ENCODE data around the gene VIM. TPM values are rescaled to one million over a fixed set of nuclear protein-coding genes. Genes with fewer than 3 reads are reported as not detected.
A peak's percentile ranks its signal among the peaks of the same experiment; 100 is the strongest.
"Not testable (repeated sequence)": the region's sequence is repeated elsewhere in the genome, so short reads cannot be mapped to it uniquely, and the experiment has no call there.

Gene VIM
- polyA plus RNA-seq, 1 donor = 706 TPM

GRCh38 chr10:17254543-17255050 is 26.6 kb downstream of the VIM start:
- H3K27me3 ChIP-seq (ENCODE audit: control insufficient read depth, insufficient read depth, low read length); H3K27ac ChIP-seq (ENCODE audit: low read length); H3K4me1 ChIP-seq (ENCODE audit: control insufficient read depth, insufficient read depth, low read length); DNase-seq; H3K36me3 ChIP-seq (ENCODE audit: control insufficient read depth, insufficient read depth, low read length); H3K4me3 ChIP-seq (ENCODE audit: low read length); H3K9me3 ChIP-seq (ENCODE audit: control insufficient read depth, low read depth, low read length): not testable (repeated sequence)
- no CpG with 5 or more reads among the region's 2 CpGs for WGBS (ENCODE audit: insufficient coverage, low lambda C conversion rate)

GRCh38 chr10:17255512-17255911 is 27.5 kb downstream of the VIM start:
- DNase-seq = no peak
- H3K27ac ChIP-seq (ENCODE audit: low read length) = no peak overlapping the region
- H3K9me3 ChIP-seq (ENCODE audit: control insufficient read depth, low read depth, low read length) = no peaks in the 10 kb centered on the region
- H3K4me1 ChIP-seq (ENCODE audit: control insufficient read depth, insufficient read depth, low read length) = no peaks in the 10 kb centered on the region
- no peaks in the 10 kb centered on the region for H3K36me3 ChIP-seq (ENCODE audit: control insufficient read depth, insufficient read depth, low read length)
- H3K4me3 ChIP-seq (ENCODE audit: low read length) = no peak overlapping the region
- H3K27me3 ChIP-seq (ENCODE audit: control insufficient read depth, insufficient read depth, low read length) = no peaks in the 10 kb centered on the region
- 80% methylated on average over 1 of the region's 3 CpGs for WGBS (ENCODE audit: insufficient coverage, low lambda C conversion rate)

GRCh38 chr10:17256051-17256450 is 28.0 kb downstream of the VIM start:
- WGBS (ENCODE audit: insufficient coverage, low lambda C conversion rate) = no CpG with 5 or more reads among the region's 1 CpG
- no peaks in the 10 kb centered on the region for H3K27me3 ChIP-seq (ENCODE audit: control insufficient read depth, insufficient read depth, low read length)
- no peaks in the 10 kb centered on the region for H3K4me1 ChIP-seq (ENCODE audit: control insufficient read depth, insufficient read depth, low read length)
- no peak for DNase-seq
- H3K9me3 ChIP-seq (ENCODE audit: control insufficient read depth, low read depth, low read length) = peaks cover 3% of the 10 kb centered on the region
- no peak overlapping the region for H3K4me3 ChIP-seq (ENCODE audit: low read length)
- H3K27ac ChIP-seq (ENCODE audit: low read length) = no peak overlapping the region
- no peaks in the 10 kb centered on the region for H3K36me3 ChIP-seq (ENCODE audit: control insufficient read depth, insufficient read depth, low read length)

GRCh38 chr10:17256627-17257026 is 28.6 kb downstream of the VIM start:
- DNase-seq = no peak
- H3K4me1 ChIP-seq (ENCODE audit: control insufficient read depth, insufficient read depth, low read length) = no peaks in the 10 kb centered on the region
- 57% methylated on average over 5 of the region's 5 CpGs for WGBS (ENCODE audit: insufficient coverage, low lambda C conversion rate)
- no peak overlapping the region for H3K4me3 ChIP-seq (ENCODE audit: low read length)
- H3K9me3 ChIP-seq (ENCODE audit: control insufficient read depth, low read depth, low read length) = peaks cover 3% of the 10 kb centered on the region
- H3K36me3 ChIP-seq (ENCODE audit: control insufficient read depth, insufficient read depth, low read length) = no peaks in the 10 kb centered on the region
- no peaks in the 10 kb centered on the region for H3K27me3 ChIP-seq (ENCODE audit: control insufficient read depth, insufficient read depth, low read length)
- H3K27ac ChIP-seq (ENCODE audit: low read length) = no peak overlapping the region

GRCh38 chr10:17257466-17258321 is 29.7 kb downstream of the VIM start:
- no peaks in the 10 kb centered on the region for H3K4me1 ChIP-seq (ENCODE audit: control insufficient read depth, insufficient read depth, low read length)
- H3K27me3 ChIP-seq (ENCODE audit: control insufficient read depth, insufficient read depth, low read length) = no peaks in the 10 kb centered on the region
- DNase-seq = peak; percentile 50 to 54
- WGBS (ENCODE audit: insufficient coverage, low lambda C conversion rate) = 0% methylated on average over 1 of the region's 8 CpGs
- H3K9me3 ChIP-seq (ENCODE audit: control insufficient read depth, low read depth, low read length) = peaks cover 3% of the 10 kb centered on the region
- no peak overlapping the region for H3K27ac ChIP-seq (ENCODE audit: low read length)
- H3K36me3 ChIP-seq (ENCODE audit: control insufficient read depth, insufficient read depth, low read length) = no peaks in the 10 kb centered on the region
- H3K4me3 ChIP-seq (ENCODE audit: low read length) = no peak overlapping the region

GRCh38 chr10:17262502-17262901 is 34.5 kb downstream of the VIM start:
- DNase-seq = no peak
- H3K27me3 ChIP-seq (ENCODE audit: control insufficient read depth, insufficient read depth, low read length) = no peaks in the 10 kb centered on the region
- H3K9me3 ChIP-seq (ENCODE audit: control insufficient read depth, low read depth, low read length) = peaks cover 11% of the 10 kb centered on the region
- no peaks in the 10 kb centered on the region for H3K4me1 ChIP-seq (ENCODE audit: control insufficient read depth, insufficient read depth, low read length)
- no peak overlapping the region for H3K27ac ChIP-seq (ENCODE audit: low read length)
- no peaks in the 10 kb centered on the region for H3K36me3 ChIP-seq (ENCODE audit: control insufficient read depth, insufficient read depth, low read length)
- no peak overlapping the region for H3K4me3 ChIP-seq (ENCODE audit: low read length)
- WGBS (ENCODE audit: insufficient coverage, low lambda C conversion rate) = 89% methylated on average over 2 of the region's 4 CpGs

- peaks cover 11% of the 10 kb centered on the region for H3K9me3 ChIP-seq (ENCODE audit: control insufficient read depth, low read depth, low read length)
- no CpG with 5 or more reads among the region's 8 CpGs for WGBS (ENCODE audit: insufficient coverage, low lambda C conversion rate)
- no peaks in the 10 kb centered on the region for H3K4me1 ChIP-seq (ENCODE audit: control insufficient read depth, insufficient read depth, low read length)
- H3K27ac ChIP-seq (ENCODE audit: low read length) = no peak overlapping the region
- H3K27me3 ChIP-seq (ENCODE audit: control insufficient read depth, insufficient read depth, low read length) = no peaks in the 10 kb centered on the region
- DNase-seq = no peak
- no peaks in the 10 kb centered on the region for H3K36me3 ChIP-seq (ENCODE audit: control insufficient read depth, insufficient read depth, low read length)
- no peak overlapping the region for H3K4me3 ChIP-seq (ENCODE audit: low read length)
Observed at GRCh38 chr10:17263580-17263979, 35.5 kb downstream of the VIM start.

- no peaks in the 10 kb centered on the region for H3K36me3 ChIP-seq (ENCODE audit: control insufficient read depth, insufficient read depth, low read length)
- H3K4me1 ChIP-seq (ENCODE audit: control insufficient read depth, insufficient read depth, low read length) = no peaks in the 10 kb centered on the region
- WGBS (ENCODE audit: insufficient coverage, low lambda C conversion rate) = no CpG with 5 or more reads among the region's 2 CpGs
- H3K9me3 ChIP-seq (ENCODE audit: control insufficient read depth, low read depth, low read length) = peaks cover 11% of the 10 kb centered on the region
- no peak overlapping the region for H3K4me3 ChIP-seq (ENCODE audit: low read length)
- no peak for DNase-seq
- H3K27me3 ChIP-seq (ENCODE audit: control insufficient read depth, insufficient read depth, low read length) = no peaks in the 10 kb centered on the region
- H3K27ac ChIP-seq (ENCODE audit: low read length) = no peak overlapping the region
Observed at GRCh38 chr10:17265468-17265867, 37.4 kb downstream of the VIM start.

- WGBS (ENCODE audit: insufficient coverage, low lambda C conversion rate) = no CpG with 5 or more reads among the region's 6 CpGs
- not testable (repeated sequence) for H3K36me3 ChIP-seq (ENCODE audit: control insufficient read depth, insufficient read depth, low read length); H3K27me3 ChIP-seq (ENCODE audit: control insufficient read depth, insufficient read depth, low read length); H3K9me3 ChIP-seq (ENCODE audit: control insufficient read depth, low read depth, low read length); H3K27ac ChIP-seq (ENCODE audit: low read length); H3K4me3 ChIP-seq (ENCODE audit: low read length); H3K4me1 ChIP-seq (ENCODE audit: control insufficient read depth, insufficient read depth, low read length); DNase-seq
Observed at GRCh38 chr10:17266549-17266948, 38.5 kb downstream of the VIM start.

- no CpG with 5 or more reads among the region's 12 CpGs for WGBS (ENCODE audit: insufficient coverage, low lambda C conversion rate)
- no peak for DNase-seq
Observed at GRCh38 chr10:17272648-17273047, 44.6 kb downstream of the VIM start.

GRCh38 chr10:17273403-17273802 is 45.4 kb downstream of the VIM start:
- Histone ChIP-seq H3K4me3 (ENCODE audit: low read length) (no peak overlapping the region), H3K27ac (ENCODE audit: low read length) (no peak overlapping the region), H3K9me3 (ENCODE audit: control insufficient read depth, low read depth, low read length) (peaks cover 4% of the 10 kb centered on the region), H3K4me1 (ENCODE audit: control insufficient read depth, insufficient read depth, low read length) (no peaks in the 10 kb centered on the region), H3K36me3 (ENCODE audit: control insufficient read depth, insufficient read depth, low read length) (no peaks in the 10 kb centered on the region), H3K27me3 (ENCODE audit: control insufficient read depth, insufficient read depth, low read length) (no peaks in the 10 kb centered on the region)
- no peak for DNase-seq
- 89% methylated on average over 1 of the region's 2 CpGs for WGBS (ENCODE audit: insufficient coverage, low lambda C conversion rate)

More at GRCh38 chr10:17272648-17273047, 44.6 kb downstream of the VIM start:
- Histone ChIP-seq H3K4me1 (ENCODE audit: control insufficient read depth, insufficient read depth, low read length) (no peaks in the 10 kb centered on the region), H3K9me3 (ENCODE audit: control insufficient read depth, low read depth, low read length) (peaks cover 4% of the 10 kb centered on the region), H3K4me3 (ENCODE audit: low read length) (no peak overlapping the region), H3K36me3 (ENCODE audit: control insufficient read depth, insufficient read depth, low read length) (no peaks in the 10 kb centered on the region), H3K27me3 (ENCODE audit: control insufficient read depth, insufficient read depth, low read length) (no peaks in the 10 kb centered on the region), H3K27ac (ENCODE audit: low read length) (no peak overlapping the region)
